Activated naive CD8-positive, alpha-beta T cell treated with anti-CD3 and anti-CD28 coated beads for 36 hours (primary cell): ENCODE measurements around the gene MSL3. TPM values are rescaled to one million over a fixed set of nuclear protein-coding genes. Genes with fewer than 3 reads are reported as not detected.
A peak's percentile ranks its signal among the peaks of the same experiment; 100 is the strongest.

Experiments used
- DNase-seq: peaks from one replicate; pipeline ENCODE4 v3.0.0; 2021
- H3K27ac Mint-ChIP-seq: one replicate; pipeline ENCODE4 v1.8.0; 2022; ENCODE audit warnings: mild to moderate bottlenecking, moderate library complexity, mixed read lengths
- H3K27me3 Mint-ChIP-seq: one replicate; pipeline ENCODE4 v1.8.0; 2022; ENCODE audit warnings: mild to moderate bottlenecking, mixed read lengths
- H3K36me3 Mint-ChIP-seq: one replicate; pipeline ENCODE4 v1.8.0; 2021; ENCODE audit warnings: mild to moderate bottlenecking, mixed read lengths
- H3K4me1 Mint-ChIP-seq: one replicate; pipeline ENCODE4 v1.8.0; 2021; ENCODE audit warnings: mixed read lengths
- H3K4me3 Mint-ChIP-seq: one replicate; pipeline ENCODE4 v1.8.0; 2022; ENCODE audit warnings: mild to moderate bottlenecking, moderate library complexity, mixed read lengths
- H3K9me3 Mint-ChIP-seq: one replicate; pipeline ENCODE4 v1.8.0; 2022; ENCODE audit warnings: mixed read lengths
- total RNA-seq, 2 experiments: library from RNA; stranded (reverse); gene quantifications; one replicate each; pipeline ENCODE4 v1.2.3, GENCODE V29; 2021

MSL3 gene
- total RNA-seq, 2 experiments from 2014 or later, result 41.1 to 42.2 TPM

DNA sequence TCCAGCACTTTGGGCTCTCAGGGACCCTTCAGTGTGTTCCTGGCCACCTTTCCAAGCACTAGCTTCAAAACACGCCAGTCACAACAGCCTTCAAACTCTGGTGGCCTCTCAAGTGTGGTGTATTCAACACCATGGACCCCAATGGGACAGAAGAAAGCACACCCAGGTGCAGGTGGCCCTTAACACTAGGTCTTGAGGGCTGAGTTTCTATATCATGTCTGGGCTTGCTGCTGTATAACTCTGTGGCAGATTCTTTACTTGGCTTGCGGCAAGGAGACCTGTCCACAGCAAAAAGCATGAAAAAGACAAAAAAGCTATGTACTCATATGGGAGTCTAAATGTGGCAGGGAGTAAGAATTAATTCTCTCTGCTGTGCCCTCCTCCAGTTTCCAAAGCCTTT is 23.1 kb downstream of the MSL3 start:
- Mint-ChIP-seq H3K27ac (no peak overlapping the region), H3K9me3 (no peaks in the 10 kb centered on the region), H3K27me3 (no peaks in the 10 kb centered on the region), H3K36me3 (no peaks in the 10 kb centered on the region), H3K4me1 (peaks cover under 1% of the 10 kb centered on the region), H3K4me3 (no peak overlapping the region)
- no peak for DNase-seq

DNA sequence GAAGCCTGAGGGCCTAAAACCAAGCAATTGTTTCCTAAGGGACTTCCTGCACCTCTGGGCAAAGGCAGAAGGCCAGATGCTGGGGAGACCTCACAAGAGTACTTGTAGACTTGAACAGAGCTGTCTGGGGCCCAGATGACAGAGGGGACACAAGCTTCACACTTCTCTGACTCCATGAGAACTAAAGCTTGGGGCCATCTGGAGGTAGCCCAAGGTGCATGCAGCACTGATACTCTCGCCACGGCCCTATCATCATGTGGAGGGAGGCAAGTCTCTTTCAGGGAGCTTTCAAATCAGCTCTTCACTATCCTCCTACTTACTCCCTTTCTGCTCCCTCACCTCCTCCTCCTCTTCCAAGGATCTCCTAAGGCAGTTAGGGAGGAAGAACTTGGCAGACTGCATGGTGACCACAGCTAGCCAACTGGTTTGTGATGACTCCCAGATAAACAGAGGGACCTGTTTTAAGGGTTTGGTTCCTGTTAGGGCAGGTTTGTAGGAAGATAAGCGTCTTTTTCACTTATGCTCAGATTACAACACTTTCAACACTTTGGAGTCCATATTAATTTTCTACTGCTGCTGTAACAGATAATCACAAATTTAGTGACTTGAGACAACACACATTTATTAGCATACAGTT is 23.8 kb downstream of the MSL3 start:
- Mint-ChIP-seq H3K4me3 (no peak overlapping the region), H3K9me3 (no peaks in the 10 kb centered on the region), H3K36me3 (no peaks in the 10 kb centered on the region), H3K4me1 (peaks cover 6% of the 10 kb centered on the region), H3K27me3 (no peaks in the 10 kb centered on the region), H3K27ac (no peak overlapping the region)
- no peak for DNase-seq

DNA sequence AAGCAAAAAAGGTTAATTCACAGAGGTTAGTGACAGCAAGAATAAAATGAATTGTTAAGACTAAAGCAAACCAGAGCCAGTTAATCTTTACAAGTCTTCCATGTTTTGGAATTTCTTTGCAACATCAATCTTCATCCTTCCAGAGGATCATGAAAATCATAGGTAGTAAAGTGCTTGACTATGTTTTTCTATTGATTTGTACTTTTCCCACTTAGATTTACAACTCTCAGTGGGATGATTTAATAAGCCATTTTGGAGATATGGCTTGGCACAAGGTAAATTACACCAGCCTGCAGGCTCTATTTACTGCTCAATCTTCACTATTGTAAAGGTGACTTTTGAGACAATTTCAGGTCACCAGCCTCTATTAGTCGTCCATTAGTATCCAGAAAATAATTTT is 26.5 kb downstream of the MSL3 start:
- Mint-ChIP-seq H3K9me3 (no peaks in the 10 kb centered on the region), H3K4me3 (no peak overlapping the region), H3K36me3 (no peaks in the 10 kb centered on the region), H3K27me3 (no peaks in the 10 kb centered on the region), H3K4me1 (peaks cover 13% of the 10 kb centered on the region), H3K27ac (no peak overlapping the region)
- DNase-seq, result no peak

DNA sequence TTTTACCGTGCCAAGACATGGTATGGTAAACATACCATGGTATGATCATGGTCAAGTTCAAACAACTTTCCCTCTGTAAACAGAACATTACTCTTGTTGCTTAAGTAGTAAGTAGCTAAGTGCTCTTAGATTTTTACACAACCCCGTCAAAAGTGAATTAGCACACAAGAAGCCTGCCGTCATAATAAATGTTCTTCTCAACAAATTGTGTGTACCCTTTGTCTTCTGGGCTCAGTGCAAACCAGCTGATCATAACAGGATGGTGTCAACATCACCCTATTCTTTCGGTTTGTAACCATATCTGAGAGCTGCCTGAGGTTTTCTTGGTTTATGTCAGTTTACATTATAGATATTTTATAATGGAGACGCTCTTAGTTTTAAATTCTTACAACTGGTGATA is 28.8 kb downstream of the MSL3 start:
- no peaks in the 10 kb centered on the region for H3K27me3 Mint-ChIP-seq
- H3K9me3 Mint-ChIP-seq, result no peaks in the 10 kb centered on the region
- no peaks in the 10 kb centered on the region for H3K36me3 Mint-ChIP-seq
- H3K4me1 Mint-ChIP-seq, result peaks cover 25% of the 10 kb centered on the region
- H3K27ac Mint-ChIP-seq, result peak overlapping the region; percentile 29
- peak overlapping the region; percentile 32 for H3K4me3 Mint-ChIP-seq
- DNase-seq, result no peak

DNA sequence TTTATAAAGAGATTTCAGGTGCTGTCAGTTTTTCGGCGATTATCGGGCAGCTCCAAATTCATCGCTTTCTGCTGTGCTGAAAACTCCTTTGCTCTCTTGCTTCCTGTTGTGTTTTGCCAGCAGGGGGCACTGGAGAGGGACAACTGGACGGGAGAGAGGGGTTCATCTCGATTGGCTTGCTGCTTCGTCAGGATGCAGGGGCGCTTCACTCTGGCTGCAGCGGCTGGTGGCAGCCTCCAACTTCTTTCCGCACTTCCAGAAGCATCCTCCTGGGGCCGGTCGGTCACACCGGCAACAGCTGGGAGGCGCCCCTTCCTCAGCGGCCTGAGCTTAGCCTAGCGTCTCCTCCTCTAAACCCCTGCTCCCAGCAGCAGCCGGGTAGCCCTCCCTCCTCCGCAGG is 29.5 kb downstream of the MSL3 start:
- H3K9me3 Mint-ChIP-seq, result no peaks in the 10 kb centered on the region
- H3K4me1 Mint-ChIP-seq, result peaks cover 28% of the 10 kb centered on the region
- no peaks in the 10 kb centered on the region for H3K36me3 Mint-ChIP-seq
- no peaks in the 10 kb centered on the region for H3K27me3 Mint-ChIP-seq
- H3K4me3 Mint-ChIP-seq, result peak overlapping the region; percentile 47
- DNase-seq, result peak; percentile 67
- H3K27ac Mint-ChIP-seq, result peak overlapping the region; percentile 51

DNA sequence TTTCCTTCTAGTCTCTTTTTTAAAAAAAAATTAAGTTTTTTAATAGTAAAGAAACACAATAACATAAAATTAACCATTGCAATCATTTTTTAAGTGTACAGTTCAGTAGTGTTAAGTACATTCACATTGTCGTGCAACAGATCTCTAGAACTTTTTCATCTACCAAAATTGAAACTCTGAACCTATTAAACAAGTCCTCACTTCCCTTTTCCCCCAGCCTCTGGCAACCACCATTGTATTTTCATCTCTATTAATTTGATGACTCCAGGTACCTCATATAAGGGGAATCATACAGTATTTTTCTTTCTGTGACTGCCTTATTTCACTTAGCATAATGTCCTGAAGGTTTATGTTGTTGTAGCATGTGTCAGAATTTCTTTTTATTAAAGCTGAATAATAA is 31.8 kb downstream of the MSL3 start:
- H3K27ac Mint-ChIP-seq, result peak overlapping the region; percentile 56
- no peaks in the 10 kb centered on the region for H3K27me3 Mint-ChIP-seq
- peaks cover 3% of the 10 kb centered on the region for H3K36me3 Mint-ChIP-seq
- DNase-seq, result no peak
- no peaks in the 10 kb centered on the region for H3K9me3 Mint-ChIP-seq
- H3K4me3 Mint-ChIP-seq, result no peak overlapping the region
- peaks cover 43% of the 10 kb centered on the region for H3K4me1 Mint-ChIP-seq

DNA sequence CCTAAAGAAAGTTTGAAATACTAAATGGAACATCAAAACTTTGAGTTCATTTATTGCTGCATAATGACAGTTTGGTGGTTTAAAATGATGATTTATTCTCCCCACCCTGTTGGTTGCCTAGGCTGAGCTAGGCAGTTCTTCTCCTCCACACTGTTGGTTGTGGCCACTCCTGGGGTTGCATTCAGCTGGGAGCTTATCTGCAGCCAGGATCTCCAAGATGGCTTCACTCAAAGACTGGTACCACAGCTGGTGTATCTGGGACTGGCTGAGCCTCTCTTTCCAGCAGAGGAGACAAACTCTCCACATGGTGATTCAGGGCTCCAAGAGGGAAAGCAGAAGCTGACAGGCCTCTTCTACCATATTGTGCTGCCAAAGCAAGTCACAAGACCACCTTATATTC is 33.1 kb downstream of the MSL3 start:
- Mint-ChIP-seq H3K36me3 (peaks cover 3% of the 10 kb centered on the region), H3K27ac (peak overlapping the region; percentile 82), H3K4me1 (peaks cover 43% of the 10 kb centered on the region), H3K9me3 (no peaks in the 10 kb centered on the region), H3K27me3 (no peaks in the 10 kb centered on the region), H3K4me3 (no peak overlapping the region)
- no peak for DNase-seq

DNA sequence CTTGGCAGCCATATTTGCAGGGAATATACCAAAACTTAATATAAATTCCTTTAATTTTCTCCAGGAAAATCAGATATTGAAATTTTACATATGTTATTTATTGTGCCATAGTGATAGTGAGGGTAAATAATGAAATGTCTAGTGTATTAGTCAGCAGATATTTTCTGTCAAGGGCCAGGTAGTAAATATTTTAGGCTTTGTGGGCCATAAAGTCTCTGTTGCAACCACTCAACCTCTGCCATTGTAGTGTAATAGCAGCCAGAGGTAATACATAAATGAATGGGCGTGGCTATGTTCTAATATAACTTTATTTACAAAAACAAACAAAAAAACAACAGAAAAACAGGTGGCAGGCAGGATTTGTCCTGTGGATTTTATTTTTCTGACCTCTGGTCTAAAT is 33.5 kb downstream of the MSL3 start:
- H3K4me3 Mint-ChIP-seq, result no peak overlapping the region
- H3K27me3 Mint-ChIP-seq, result no peaks in the 10 kb centered on the region
- H3K36me3 Mint-ChIP-seq, result peaks cover 3% of the 10 kb centered on the region
- no peaks in the 10 kb centered on the region for H3K9me3 Mint-ChIP-seq
- H3K4me1 Mint-ChIP-seq, result peaks cover 40% of the 10 kb centered on the region
- peak overlapping the region; percentile 82 for H3K27ac Mint-ChIP-seq
- no peak for DNase-seq

DNA sequence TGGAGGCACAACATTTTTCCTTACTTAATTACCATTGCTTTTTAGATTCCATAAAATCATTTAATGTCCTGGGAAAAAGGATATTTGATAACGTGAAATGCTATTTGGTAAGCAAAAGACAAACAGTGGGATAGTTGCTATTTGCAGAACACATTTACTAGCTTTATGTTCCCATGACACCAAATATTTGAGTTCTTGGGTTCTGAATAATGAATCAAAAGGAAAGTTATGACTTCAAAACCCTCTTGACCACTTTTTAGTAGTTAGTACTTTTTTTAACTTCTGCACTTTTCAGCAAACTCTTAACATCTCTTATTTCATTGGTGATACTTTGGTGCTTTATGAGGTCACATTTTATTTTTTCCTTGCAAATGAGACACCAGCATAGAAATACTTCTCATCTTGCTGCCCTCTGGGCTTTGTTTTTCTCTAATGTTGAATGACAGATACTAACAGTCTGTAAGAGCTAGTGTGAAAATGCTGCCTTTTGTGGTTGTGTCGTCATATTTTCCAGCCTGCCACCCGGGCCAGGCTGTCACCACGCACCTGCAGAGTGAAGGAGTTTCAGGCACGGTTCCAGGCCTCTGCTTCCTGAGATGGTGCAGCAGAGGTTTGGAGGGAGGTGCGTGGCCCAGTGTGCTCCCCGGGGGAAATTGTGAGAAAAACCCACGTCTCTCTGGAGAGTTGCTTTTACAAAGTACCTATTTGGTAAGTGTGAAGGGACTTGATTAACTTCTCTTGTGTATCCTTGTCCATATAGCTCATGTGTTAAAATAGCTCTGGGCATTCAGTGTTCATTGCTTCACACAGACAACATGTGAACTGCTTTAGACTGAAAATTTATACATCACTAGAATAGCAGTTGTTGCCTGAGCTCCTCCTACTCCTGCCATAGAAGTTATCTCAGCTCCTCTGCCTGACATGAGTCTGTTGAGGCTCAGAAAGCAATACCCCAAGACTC is 34.7 kb downstream of the MSL3 start:
- Mint-ChIP-seq H3K27me3 (no peaks in the 10 kb centered on the region), H3K4me1 (peaks cover 35% of the 10 kb centered on the region), H3K36me3 (peaks cover 5% of the 10 kb centered on the region), H3K9me3 (no peaks in the 10 kb centered on the region), H3K27ac (peak overlapping the region; percentile 97), H3K4me3 (peak overlapping the region; percentile 26)
- DNase-seq, result peak; percentile 76

DNA sequence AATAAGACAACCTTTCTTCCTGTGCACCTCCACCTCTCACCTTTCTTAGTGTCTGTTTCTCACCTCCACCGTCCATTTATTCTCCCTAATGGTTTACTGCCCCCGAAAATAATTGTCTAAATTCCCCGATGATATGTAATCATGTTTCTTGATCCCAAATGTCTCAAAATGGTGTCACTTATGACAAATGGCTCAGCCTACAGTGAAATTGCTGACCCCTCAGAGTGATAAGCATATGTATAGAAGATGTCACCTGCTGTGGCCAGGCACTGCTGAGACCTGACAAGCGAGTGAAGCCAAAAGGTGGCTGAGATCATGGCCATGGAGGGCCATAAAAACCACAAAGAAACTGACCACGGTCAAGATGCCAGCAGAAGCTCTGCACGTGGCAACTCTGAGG is 35.7 kb downstream of the MSL3 start:
- Mint-ChIP-seq H3K27ac (peak overlapping the region; percentile 97), H3K36me3 (peaks cover 5% of the 10 kb centered on the region), H3K9me3 (no peaks in the 10 kb centered on the region), H3K4me3 (no peak overlapping the region), H3K27me3 (no peaks in the 10 kb centered on the region), H3K4me1 (peaks cover 30% of the 10 kb centered on the region)
- DNase-seq, result no peak

DNA sequence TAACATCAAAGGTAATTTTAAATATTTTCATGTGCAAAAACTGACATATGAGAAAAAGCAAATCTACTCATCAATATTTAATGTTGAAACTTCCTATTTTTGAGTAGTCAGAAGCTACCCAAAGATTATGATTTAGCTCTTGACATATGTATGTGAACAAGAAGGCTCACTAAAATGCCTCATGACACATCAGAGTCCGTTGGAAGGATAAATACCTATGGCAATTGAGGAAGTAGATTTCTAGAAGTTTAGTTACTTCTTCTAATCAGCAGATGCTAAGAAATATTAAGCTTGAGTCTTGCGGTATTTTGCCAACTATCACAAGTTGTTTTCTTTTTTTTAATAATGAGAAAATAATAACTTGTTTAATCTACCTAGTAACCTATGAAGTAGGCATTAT is 55.3 kb downstream of the MSL3 start:
- H3K36me3 Mint-ChIP-seq, result peaks cover 4% of the 10 kb centered on the region
- H3K4me3 Mint-ChIP-seq, result no peak overlapping the region
- no peak for DNase-seq
- no peak overlapping the region for H3K27ac Mint-ChIP-seq
- H3K4me1 Mint-ChIP-seq, result peaks cover 2% of the 10 kb centered on the region
- H3K9me3 Mint-ChIP-seq, result peaks cover 5% of the 10 kb centered on the region
- H3K27me3 Mint-ChIP-seq, result no peaks in the 10 kb centered on the region

Other genes with a start within 250 kb of the MSL3 start
- not detected for gene ARHGAP6, start 92.3 kb upstream of the MSL3 start, total RNA-seq